ENCODE measurements around the gene LTB4R. TPM values are rescaled to one million over a fixed set of nuclear protein-coding genes. Genes with fewer than 3 reads are reported as not detected.

Gene LTB4R
- total and polyA plus RNA-seq, 9 of the 15 experiments (the other 6 are each of a cell fraction or from before 2014, with no cell fraction given): 0.38 to 10.5 (median 2.8) TPM

DNA sequence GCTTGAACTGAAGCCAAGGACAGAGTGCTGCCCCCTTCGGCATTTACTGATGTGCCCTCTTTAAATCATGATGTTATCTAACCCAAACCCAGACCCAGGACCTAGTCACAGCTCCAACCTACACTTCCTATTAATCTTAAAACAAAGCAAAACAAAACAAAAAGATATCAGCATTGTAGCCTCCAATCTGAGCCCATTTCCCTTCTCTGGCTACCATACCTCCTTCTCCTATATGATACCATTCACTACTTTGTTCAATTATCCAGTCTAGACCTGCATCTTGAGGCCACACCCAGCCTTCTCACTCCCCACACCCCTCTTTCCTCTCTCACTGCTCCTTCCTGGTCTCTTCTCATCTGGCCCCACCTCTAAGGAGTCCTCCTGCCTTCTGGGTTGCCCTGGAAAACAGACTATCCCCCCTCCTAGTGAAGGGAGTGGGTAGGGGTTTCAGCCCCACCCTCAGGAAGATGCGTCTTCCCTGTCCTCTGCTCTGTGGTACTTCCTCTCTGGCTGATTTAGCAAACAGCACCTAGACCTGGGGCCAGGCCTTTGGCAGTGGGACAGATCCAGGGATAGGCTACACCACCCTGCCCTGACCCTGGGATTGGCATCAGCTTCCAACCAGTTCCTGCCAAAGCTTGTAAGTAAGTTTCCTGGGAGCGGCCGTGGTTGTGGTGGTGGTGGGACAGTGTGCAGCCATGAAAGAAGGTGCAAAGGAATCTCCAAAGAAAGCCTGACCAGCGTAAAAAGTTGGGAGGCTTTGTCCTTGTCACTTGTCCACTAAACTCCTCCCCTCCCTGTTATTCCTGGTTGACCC lies 3.3 kb downstream of the LTB4R start:
- TF ChIP-seq, protein P1, sequence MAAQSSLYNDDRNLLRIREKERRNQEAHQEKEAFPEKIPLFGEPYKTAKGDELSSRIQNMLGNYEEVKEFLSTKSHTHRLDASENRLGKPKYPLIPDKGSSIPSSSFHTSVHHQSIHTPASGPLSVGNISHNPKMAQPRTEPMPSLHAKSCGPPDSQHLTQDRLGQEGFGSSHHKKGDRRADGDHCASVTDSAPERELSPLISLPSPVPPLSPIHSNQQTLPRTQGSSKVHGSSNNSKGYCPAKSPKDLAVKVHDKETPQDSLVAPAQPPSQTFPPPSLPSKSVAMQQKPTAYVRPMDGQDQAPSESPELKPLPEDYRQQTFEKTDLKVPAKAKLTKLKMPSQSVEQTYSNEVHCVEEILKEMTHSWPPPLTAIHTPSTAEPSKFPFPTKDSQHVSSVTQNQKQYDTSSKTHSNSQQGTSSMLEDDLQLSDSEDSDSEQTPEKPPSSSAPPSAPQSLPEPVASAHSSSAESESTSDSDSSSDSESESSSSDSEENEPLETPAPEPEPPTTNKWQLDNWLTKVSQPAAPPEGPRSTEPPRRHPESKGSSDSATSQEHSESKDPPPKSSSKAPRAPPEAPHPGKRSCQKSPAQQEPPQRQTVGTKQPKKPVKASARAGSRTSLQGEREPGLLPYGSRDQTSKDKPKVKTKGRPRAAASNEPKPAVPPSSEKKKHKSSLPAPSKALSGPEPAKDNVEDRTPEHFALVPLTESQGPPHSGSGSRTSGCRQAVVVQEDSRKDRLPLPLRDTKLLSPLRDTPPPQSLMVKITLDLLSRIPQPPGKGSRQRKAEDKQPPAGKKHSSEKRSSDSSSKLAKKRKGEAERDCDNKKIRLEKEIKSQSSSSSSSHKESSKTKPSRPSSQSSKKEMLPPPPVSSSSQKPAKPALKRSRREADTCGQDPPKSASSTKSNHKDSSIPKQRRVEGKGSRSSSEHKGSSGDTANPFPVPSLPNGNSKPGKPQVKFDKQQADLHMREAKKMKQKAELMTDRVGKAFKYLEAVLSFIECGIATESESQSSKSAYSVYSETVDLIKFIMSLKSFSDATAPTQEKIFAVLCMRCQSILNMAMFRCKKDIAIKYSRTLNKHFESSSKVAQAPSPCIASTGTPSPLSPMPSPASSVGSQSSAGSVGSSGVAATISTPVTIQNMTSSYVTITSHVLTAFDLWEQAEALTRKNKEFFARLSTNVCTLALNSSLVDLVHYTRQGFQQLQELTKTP (IDR thresholded peaks at IDR 0.05; ENCODE audit: low read depth in 1 of 2, partially characterized antibody in 2 of 2): no peak
- TF ChIP-seq PTRF (tag; IDR thresholded peaks at IDR 0.05) (no peak), SLC30A9 (CRISPR knock-in tag; IDR thresholded peaks at IDR 0.05) (no peak)
- TF ChIP-seq, protein P2, sequence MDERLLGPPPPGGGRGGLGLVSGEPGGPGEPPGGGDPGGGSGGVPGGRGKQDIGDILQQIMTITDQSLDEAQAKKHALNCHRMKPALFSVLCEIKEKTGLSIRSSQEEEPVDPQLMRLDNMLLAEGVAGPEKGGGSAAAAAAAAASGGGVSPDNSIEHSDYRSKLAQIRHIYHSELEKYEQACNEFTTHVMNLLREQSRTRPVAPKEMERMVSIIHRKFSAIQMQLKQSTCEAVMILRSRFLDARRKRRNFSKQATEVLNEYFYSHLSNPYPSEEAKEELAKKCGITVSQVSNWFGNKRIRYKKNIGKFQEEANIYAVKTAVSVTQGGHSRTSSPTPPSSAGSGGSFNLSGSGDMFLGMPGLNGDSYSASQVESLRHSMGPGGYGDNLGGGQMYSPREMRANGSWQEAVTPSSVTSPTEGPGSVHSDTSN (CRISPR knock-in tag; IDR thresholded peaks at IDR 0.05; ENCODE audit: low read depth): no peak
- TF ChIP-seq, protein P2 (tag; conservative IDR thresholded peaks at IDR 0.05; ENCODE audit: low read depth): no peak
- DNase-seq (ENCODE audit: extremely low read depth in 1 of 4, low spot score in 3 of 4): no peak
- Histone ChIP-seq H3K27me3 (ENCODE audit: control insufficient read depth in 2 of 2, insufficient read depth in 2 of 2, low read length in 2 of 2) (no peaks in the 10 kb centered on the region), H2AFZ (ENCODE audit: low read depth, low read length) (no peak overlapping the region), H3K27ac (ENCODE audit: extremely low read depth, low read depth, low read length) (no peak overlapping the region), H4K20me1 (replicated peaks; ENCODE audit: control insufficient read depth, insufficient read depth, low read length) (no peaks in the 10 kb centered on the region), H3K9ac (ENCODE audit: insufficient read depth in 1 of 2, low read depth in 2 of 2, low read length in 2 of 2) (peak overlapping the region in 1 of 2 experiments; percentile 40; a peak in 1 of 4 replicates), H3K9me3 (replicated peaks; ENCODE audit: control insufficient read depth, insufficient read depth, low read depth, low read length) (no peaks in the 10 kb centered on the region), H3K4me2 (ENCODE audit: insufficient read depth, low read length) (no peak overlapping the region), H3K4me1 (replicated peaks in 1 of 2; ENCODE audit: control insufficient read depth in 2 of 2, insufficient read depth in 2 of 2, low read length in 2 of 2) (peaks cover 20 to 30% of the 10 kb centered on the region in 2 experiments), H3K79me2 (ENCODE audit: control insufficient read depth, insufficient read depth, low read length) (no peaks in the 10 kb centered on the region), H3K36me3 (ENCODE audit: control insufficient read depth, insufficient read depth, low read length) (peaks cover 10% of the 10 kb centered on the region; the same call in 1 of the 3 replicates), H3K9me1 (ENCODE audit: control insufficient read depth, insufficient read depth, low read length) (no peaks in the 10 kb centered on the region), H3K4me3 (no peak overlapping the region)
- in situ Hi-C loops (cut with MboI) (no loop called here), intact Hi-C loops (cut with micrococcal nuclease) (no loop called here)
- ATAC-seq: no peak
- ChIA-PET CTCF (ENCODE audit: low intra/inter-chr PET ratio) (no interaction called here), POLR2A (interaction anchor here (0.7 kb wide), 1 partner anchor 10 kb away, joined by 5 read pairs; no protein-coding TSS in a partner anchor)
- 74% methylated on average over 4 of the region's 5 CpGs for WGBS (ENCODE audit: insufficient coverage, low coverage, missing lambda C conversion rate)
- FAIRE-seq: no peak
- TSS peak; percentile 15 for BruUV-seq (replicated peaks)

Data from K562 (cell line).